CD4-positive, CD25-positive, alpha-beta regulatory T cell (primary cell): ENCODE results near the gene PSMC4. TPM values are rescaled to one million over a fixed set of nuclear protein-coding genes. Genes with fewer than 3 reads are reported as not detected.

Experiments used
- ATAC-seq, 2 donors: fragments of 150-1000 bp; cut with Tn5 transposase; one replicate each; pipeline ENCODE4 v1.10.0; 2021; ENCODE audit warnings: low read depth in 2 of 2, moderate number of reproducible peaks in 2 of 2, moderate library complexity in 1 of 2
- DNase-seq, 3 donors: peaks; one replicate each; pipeline versions ENCODE4 v3.0.0 to v3.0.0-alpha.2; 2012 to 2022; ENCODE audit warnings: mixed read lengths in 1 of 3
- H3K27ac ChIP-seq: one replicate; pipeline ENCODE4 v1.7.0; 2013; ENCODE audit warnings: mild to moderate bottlenecking, low read length; ENCODE audit not compliant: insufficient read depth, poor library complexity, severe bottlenecking
- H3K27me3 ChIP-seq: one replicate; pipeline ENCODE4 v1.7.0; 2013; ENCODE audit warnings: low read length; ENCODE audit not compliant: control insufficient read depth, insufficient read depth
- H3K36me3 ChIP-seq: one replicate; pipeline ENCODE4 v1.7.0; 2013; ENCODE audit warnings: mild to moderate bottlenecking, low read length, moderate library complexity; ENCODE audit not compliant: control insufficient read depth, insufficient read depth
- H3K4me1 ChIP-seq: 2 replicates; pipeline ENCODE4 v1.7.0; 2013; ENCODE audit warnings: mild to moderate bottlenecking, low read length; ENCODE audit not compliant: insufficient read depth, control insufficient read depth, poor library complexity, severe bottlenecking
- H3K4me3 ChIP-seq: one replicate; pipeline ENCODE4 v1.7.0; 2013; ENCODE audit warnings: low read depth, mild to moderate bottlenecking, low read length, moderate library complexity
- H3K9me3 ChIP-seq, 2 experiments: 1 replicate in 1 of 2; 2 replicates in 1 of 2; pipeline ENCODE4 v1.7.0; 2013; ENCODE audit warnings: low read length in 2 of 2, mild to moderate bottlenecking in 1 of 2, moderate library complexity in 1 of 2; ENCODE audit not compliant: control insufficient read depth in 2 of 2
- H3K27ac Mint-ChIP-seq, 3 donors: one replicate each; pipeline ENCODE4 v1.8.0; 2020 to 2022; ENCODE audit warnings: mild to moderate bottlenecking in 3 of 3, mixed read lengths in 3 of 3, moderate library complexity in 2 of 3
- H3K27me3 Mint-ChIP-seq: one replicate; pipeline ENCODE4 v1.8.0; 2022; ENCODE audit warnings: mild to moderate bottlenecking, mixed read lengths
- H3K36me3 Mint-ChIP-seq: one replicate; pipeline ENCODE4 v1.8.0; 2020; ENCODE audit warnings: mixed read lengths
- H3K4me1 Mint-ChIP-seq, 4 donors: one replicate each; pipeline ENCODE4 v1.8.0; 2020 to 2022; ENCODE audit warnings: mixed read lengths in 4 of 4, mild to moderate bottlenecking in 1 of 4
- H3K4me3 Mint-ChIP-seq, 4 donors: one replicate each; pipeline ENCODE4 v1.8.0; 2020 to 2022; ENCODE audit warnings: mild to moderate bottlenecking in 4 of 4, mixed read lengths in 4 of 4, moderate library complexity in 3 of 4
- H3K9me3 Mint-ChIP-seq, 7 donors: one replicate each; pipeline ENCODE4 v1.8.0; 2020 to 2022; ENCODE audit warnings: mixed read lengths in 7 of 7, mild to moderate bottlenecking in 3 of 7, moderate library complexity in 2 of 7
- polyA plus RNA-seq, 4 donors: library from polyadenylated mRNA; unstranded; fragments of 300-500 nt; fragmentation: Illumina TruSeq; gene quantifications; one replicate each; pipeline ENCODE4 v1.2.3, GENCODE V29; 2021
- total RNA-seq: library from RNA; stranded (reverse); gene quantifications from one replicate; pipeline ENCODE4 v1.2.3, GENCODE V29; 2022

Gene PSMC4
- 105 TPM for total RNA-seq
- polyA plus RNA-seq, result 100 to 1,000 TPM in 2 of 4 donors, 10 to 100 TPM in 2; 89.9 to 122 (median 101) TPM

DNA sequence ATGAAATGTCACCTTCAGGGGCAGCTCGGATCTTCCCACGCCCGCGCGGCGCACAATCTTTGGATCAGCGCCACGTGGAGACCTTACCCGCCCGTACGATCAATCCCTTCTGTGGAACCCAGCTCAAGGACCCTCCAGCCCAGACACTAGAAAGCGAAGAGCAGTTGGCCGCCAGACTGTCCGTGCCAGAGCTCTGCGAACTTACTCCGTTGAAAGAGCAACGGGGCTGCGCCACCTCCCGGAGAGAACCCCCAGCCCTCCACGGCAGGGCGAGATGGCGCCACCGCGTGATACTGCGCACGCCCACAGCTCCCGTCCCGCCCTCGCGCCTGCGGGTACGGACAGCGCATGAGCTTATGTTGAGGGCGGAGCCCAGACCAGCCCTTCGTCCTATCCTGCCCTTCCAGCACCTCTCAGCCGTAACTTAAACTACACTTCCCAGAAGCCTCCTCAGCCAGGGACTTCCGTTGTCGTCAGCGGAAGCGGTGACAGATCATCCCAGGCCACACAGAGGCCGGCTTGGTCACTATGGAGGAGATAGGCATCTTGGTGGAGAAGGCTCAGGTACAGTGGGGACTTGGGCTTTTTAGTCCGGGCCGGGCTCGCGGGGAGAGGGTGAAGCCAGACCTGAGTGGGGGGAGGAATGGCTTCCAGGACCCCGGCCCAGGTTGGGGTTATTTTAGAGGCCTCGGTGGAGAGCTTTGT, at the start of gene PSMC4:
TSS of gene PSMC4 (plus strand) at position 491 of the 705 bp plus-strand sequence. CDS start at position 529, 38 bp downstream.
- Mint-ChIP-seq H3K27me3 (no peaks in the 10 kb centered on the region), H3K9me3 (no peaks in the 10 kb centered on the region), H3K27ac (peak within 1 kb of the TSS; percentile 94 to 100 (median 100)), H3K4me1 (peaks cover 11 to 62% (median 35%) of the 10 kb centered on the region in 4 donors), H3K36me3 (peaks cover 31% of the 10 kb centered on the region), H3K4me3 (peak within 1 kb of the TSS; percentile 96 to 100 (median 98))
- Histone ChIP-seq H3K4me1 (peaks cover 33% of the 10 kb centered on the region), H3K27ac (peak within 1 kb of the TSS; percentile 93), H3K27me3 (no peaks in the 10 kb centered on the region), H3K36me3 (peaks cover 27% of the 10 kb centered on the region), H3K4me3 (peak within 1 kb of the TSS; percentile 89), H3K9me3 (no peaks in the 10 kb centered on the region)
- ATAC-seq (peak; percentile 97 to 98), DNase-seq (peak; percentile 96 to 99 (median 99))

DNA sequence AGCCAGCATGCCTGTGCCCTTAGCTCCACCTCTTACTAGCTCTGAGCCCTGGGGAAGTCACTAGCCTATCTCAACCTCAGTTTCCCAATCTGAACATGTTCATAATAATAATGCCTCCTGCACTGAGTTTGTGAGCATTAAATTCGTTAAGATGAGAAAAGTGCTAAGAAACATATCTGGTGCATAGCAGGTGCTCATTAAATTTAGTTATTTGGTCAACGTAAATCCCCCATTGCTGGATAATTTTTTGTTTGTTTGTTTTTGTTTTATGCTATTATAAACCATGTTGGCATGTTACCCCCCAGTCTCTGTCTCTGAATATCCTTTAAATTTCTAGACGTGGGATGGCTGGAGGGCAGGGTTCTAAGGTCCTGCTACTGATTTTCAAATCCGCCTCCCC, 47.1 kb upstream of the PSMC4 start:
- no peaks in the 10 kb centered on the region for H3K36me3 ChIP-seq
- peaks cover 4 to 16% (median 14%) of the 10 kb centered on the region in 4 donors for H3K4me1 Mint-ChIP-seq
- ATAC-seq (no peak), DNase-seq (no peak)
- H3K36me3 Mint-ChIP-seq, result no peaks in the 10 kb centered on the region
- no peak overlapping the region for H3K27ac ChIP-seq
- H3K4me1 ChIP-seq, result peaks cover 3% of the 10 kb centered on the region
- no peaks in the 10 kb centered on the region for H3K9me3 ChIP-seq
- no peaks in the 10 kb centered on the region for H3K27me3 Mint-ChIP-seq
- no peaks in the 10 kb centered on the region for H3K9me3 Mint-ChIP-seq
- no peaks in the 10 kb centered on the region for H3K27me3 ChIP-seq
- no peak overlapping the region for H3K4me3 ChIP-seq
- H3K4me3 Mint-ChIP-seq, result no peak overlapping the region
- H3K27ac Mint-ChIP-seq, result no peak overlapping the region

DNA sequence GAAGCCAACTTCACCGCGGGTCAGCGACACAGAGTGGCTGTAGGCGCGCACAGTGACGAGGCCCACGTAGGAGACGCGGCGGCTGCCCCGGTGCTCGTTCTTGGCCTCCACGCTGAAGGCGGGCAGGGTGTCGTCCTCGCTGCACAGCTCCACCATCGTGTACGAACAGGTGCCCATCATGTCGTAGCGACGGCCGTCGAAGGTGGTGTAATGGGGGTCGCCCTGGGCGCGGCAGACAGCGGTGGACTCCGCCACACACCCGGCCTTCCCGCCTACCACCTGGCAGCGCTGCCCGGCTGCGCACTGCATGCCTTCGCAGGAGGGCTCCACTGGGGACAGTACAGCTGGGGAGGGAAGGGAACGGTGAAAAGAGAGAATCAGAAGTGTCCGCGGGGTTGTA, 46.6 kb upstream of the PSMC4 start:
- H3K36me3 Mint-ChIP-seq, result no peaks in the 10 kb centered on the region
- no peak overlapping the region for H3K4me3 ChIP-seq
- H3K4me1 ChIP-seq, result peaks cover 3% of the 10 kb centered on the region
- peaks cover 4 to 13% (median 10%) of the 10 kb centered on the region in 4 donors for H3K4me1 Mint-ChIP-seq
- ATAC-seq (no peak), DNase-seq (no peak)
- H3K27me3 ChIP-seq, result no peaks in the 10 kb centered on the region
- no peaks in the 10 kb centered on the region for H3K9me3 Mint-ChIP-seq
- no peaks in the 10 kb centered on the region for H3K36me3 ChIP-seq
- no peak overlapping the region for H3K27ac Mint-ChIP-seq
- no peaks in the 10 kb centered on the region for H3K9me3 ChIP-seq
- no peaks in the 10 kb centered on the region for H3K27me3 Mint-ChIP-seq
- H3K27ac ChIP-seq, result no peak overlapping the region
- H3K4me3 Mint-ChIP-seq, result no peak overlapping the region

DNA sequence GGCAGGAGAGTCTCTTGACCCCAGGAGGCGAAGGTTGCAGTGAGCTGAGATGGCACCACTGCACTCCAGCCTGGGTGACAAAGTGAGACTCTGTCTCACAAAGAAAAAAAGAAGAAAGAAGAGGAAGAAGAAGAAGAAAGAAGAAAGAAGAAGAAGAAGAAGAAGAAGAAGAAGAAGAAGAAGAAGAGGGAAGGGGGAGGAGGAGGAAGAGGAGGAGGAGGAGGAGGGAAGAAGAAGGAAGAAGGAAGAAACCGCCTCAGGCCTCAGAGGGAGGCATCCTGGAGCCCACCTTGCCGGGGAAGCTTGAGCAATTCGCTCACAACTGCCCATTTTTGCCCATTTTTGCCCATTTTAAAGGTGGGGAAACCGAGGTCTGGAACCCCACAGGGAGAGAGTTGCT, 46.0 kb upstream of the PSMC4 start:
- H3K4me1 ChIP-seq, result peaks cover 3% of the 10 kb centered on the region
- H3K27me3 ChIP-seq, result no peaks in the 10 kb centered on the region
- no peaks in the 10 kb centered on the region for H3K36me3 ChIP-seq
- DNase-seq (no peak), ATAC-seq (no peak)
- H3K27ac Mint-ChIP-seq, result peak overlapping the region in 1 of 3 donors; percentile 56
- no peaks in the 10 kb centered on the region for H3K27me3 Mint-ChIP-seq
- no peak overlapping the region for H3K27ac ChIP-seq
- H3K9me3 Mint-ChIP-seq, result no peaks in the 10 kb centered on the region
- H3K36me3 Mint-ChIP-seq, result peaks cover 5% of the 10 kb centered on the region
- no peak overlapping the region for H3K4me3 ChIP-seq
- H3K4me1 Mint-ChIP-seq, result peaks cover 4 to 14% (median 9%) of the 10 kb centered on the region in 4 donors
- no peak overlapping the region for H3K4me3 Mint-ChIP-seq
- no peaks in the 10 kb centered on the region for H3K9me3 ChIP-seq

DNA sequence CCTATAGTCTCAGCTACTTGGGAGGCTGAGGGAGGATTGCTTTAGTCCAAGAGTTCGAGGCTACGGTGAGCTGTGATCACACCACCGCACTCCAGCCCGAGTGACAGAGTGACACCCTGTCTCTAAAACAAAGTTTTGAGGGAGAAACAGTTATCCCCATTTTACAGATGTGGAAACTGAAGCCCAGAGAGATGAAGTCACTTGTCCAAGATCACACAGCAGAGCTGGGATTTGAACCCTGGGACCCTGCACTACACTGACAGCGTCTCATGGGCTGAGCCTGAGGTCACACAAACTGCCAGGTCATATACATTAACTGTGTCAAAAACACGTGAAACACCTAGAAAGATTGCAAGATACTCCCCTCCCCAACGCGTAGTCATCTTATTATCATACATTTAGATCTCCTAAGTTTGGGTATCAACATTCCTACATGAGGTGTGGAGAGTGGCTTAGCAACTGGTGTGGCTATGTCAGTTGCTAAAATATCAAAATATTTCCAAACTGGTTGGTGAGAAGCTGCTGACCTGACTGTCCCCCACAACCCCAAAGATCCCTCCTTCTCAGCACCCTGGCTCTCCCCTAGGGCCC, 44.7 kb upstream of the PSMC4 start:
- H3K9me3 Mint-ChIP-seq, result peaks cover 0 to 1% (median 0%) of the 10 kb centered on the region in 7 donors
- H3K4me1 ChIP-seq, result peaks cover 3% of the 10 kb centered on the region
- peaks cover 8% of the 10 kb centered on the region for H3K36me3 Mint-ChIP-seq
- no peak overlapping the region for H3K27ac ChIP-seq
- no peak for DNase-seq
- no peaks in the 10 kb centered on the region for H3K36me3 ChIP-seq
- H3K4me1 Mint-ChIP-seq, result peaks cover 4 to 17% (median 13%) of the 10 kb centered on the region in 4 donors
- no peak for ATAC-seq
- peak overlapping the region in 1 of 3 donors; percentile 51 for H3K27ac Mint-ChIP-seq
- no peaks in the 10 kb centered on the region for H3K27me3 Mint-ChIP-seq
- H3K27me3 ChIP-seq, result no peaks in the 10 kb centered on the region
- H3K9me3 ChIP-seq, result no peaks in the 10 kb centered on the region
- no peak overlapping the region for H3K4me3 Mint-ChIP-seq
- H3K4me3 ChIP-seq, result no peak overlapping the region

DNA sequence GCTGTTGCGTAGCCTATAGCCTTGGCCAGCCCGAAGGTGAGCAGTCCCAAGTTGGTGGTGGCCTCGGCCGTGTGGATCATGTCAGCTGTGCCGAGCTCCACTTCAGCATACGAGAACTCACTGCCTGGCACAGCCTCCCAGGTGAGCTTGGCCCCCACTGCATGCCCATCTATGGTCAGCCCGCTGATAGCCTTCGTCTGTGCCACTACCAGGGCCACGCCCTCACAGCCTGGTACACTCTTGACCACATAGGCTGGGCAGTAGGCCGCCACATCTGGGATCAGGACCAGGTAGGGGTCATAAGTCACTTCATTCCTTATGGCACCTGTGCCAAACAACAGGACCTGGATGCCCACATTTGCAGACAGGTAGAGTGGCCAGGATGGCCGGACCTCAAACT, 43.9 kb upstream of the PSMC4 start:
- H3K36me3 ChIP-seq, result no peaks in the 10 kb centered on the region
- ATAC-seq, result no peak
- Mint-ChIP-seq H3K9me3 (peaks cover 0 to 1% (median 0%) of the 10 kb centered on the region in 7 donors), H3K27me3 (no peaks in the 10 kb centered on the region), H3K36me3 (peaks cover 8% of the 10 kb centered on the region), H3K27ac (no peak overlapping the region), H3K4me3 (no peak overlapping the region), H3K4me1 (peaks cover 4 to 17% (median 13%) of the 10 kb centered on the region in 4 donors)
- DNase-seq, result no peak
- H3K4me1 ChIP-seq, result peaks cover 3% of the 10 kb centered on the region
- H3K4me3 ChIP-seq, result no peak overlapping the region
- no peaks in the 10 kb centered on the region for H3K9me3 ChIP-seq
- no peak overlapping the region for H3K27ac ChIP-seq
- H3K27me3 ChIP-seq, result no peaks in the 10 kb centered on the region

DNA sequence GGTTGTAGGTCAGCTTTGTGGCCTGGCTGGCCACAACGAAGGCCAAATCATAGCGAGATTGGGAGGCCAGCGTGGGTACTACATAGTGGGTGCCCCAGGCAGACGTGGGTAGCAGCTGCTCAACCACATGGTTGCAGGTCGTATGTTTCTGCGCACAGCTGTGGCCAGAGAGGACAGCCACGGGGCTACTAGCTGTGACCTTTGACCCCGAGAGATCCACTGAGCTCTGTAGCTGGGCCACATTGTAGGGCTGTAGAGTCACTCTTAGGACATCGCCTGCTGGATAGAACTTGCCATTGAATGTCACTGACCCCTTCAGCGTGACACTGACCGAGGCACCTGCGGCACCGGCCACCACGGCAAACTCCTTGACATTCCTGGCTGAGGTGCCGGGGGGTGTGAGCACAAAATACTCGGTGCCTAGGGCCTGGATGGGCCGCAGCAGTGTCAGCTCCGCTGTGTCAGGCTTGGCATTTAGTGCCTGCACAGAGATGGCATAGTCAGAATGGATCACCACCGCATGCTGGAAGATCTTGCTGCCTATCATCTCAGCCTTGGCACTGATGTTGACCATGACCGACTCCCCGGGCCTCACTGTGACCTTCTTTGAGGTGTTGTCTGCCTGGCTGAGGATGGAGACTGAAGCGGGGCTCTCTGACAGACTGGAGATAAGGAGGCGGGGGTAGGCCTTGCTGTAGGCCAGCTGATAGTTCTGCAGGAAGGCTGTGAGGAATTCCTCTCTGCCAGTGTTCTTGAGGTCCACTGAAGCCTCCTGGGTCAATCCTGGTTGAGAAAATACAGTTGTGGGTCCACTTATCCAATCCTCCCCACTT, 43.2 kb upstream of the PSMC4 start:
- H3K36me3 Mint-ChIP-seq, result peaks cover 8% of the 10 kb centered on the region
- Histone ChIP-seq H3K9me3 (no peaks in the 10 kb centered on the region), H3K27ac (no peak overlapping the region), H3K4me1 (peaks cover 3% of the 10 kb centered on the region), H3K4me3 (no peak overlapping the region), H3K27me3 (no peaks in the 10 kb centered on the region), H3K36me3 (no peaks in the 10 kb centered on the region)
- no peaks in the 10 kb centered on the region for H3K27me3 Mint-ChIP-seq
- peak overlapping the region in 2 of 3 donors; percentile 9 to 83 for H3K27ac Mint-ChIP-seq
- no peak overlapping the region for H3K4me3 Mint-ChIP-seq
- H3K9me3 Mint-ChIP-seq, result peaks cover 0 to 1% (median 0%) of the 10 kb centered on the region in 7 donors
- ATAC-seq (no peak), DNase-seq (no peak)
- peaks cover 4 to 17% (median 13%) of the 10 kb centered on the region in 4 donors for H3K4me1 Mint-ChIP-seq
